ENCODE measurements around the gene ZNF784. TPM values are rescaled to one million over a fixed set of nuclear protein-coding genes. Genes with fewer than 3 reads are reported as not detected.

ZNF784 gene
- total and polyA plus RNA-seq, 2 of the 13 experiments (the other 11 are each of a cell fraction or from before 2014, with no cell fraction given), result 4.1 to 4.2 TPM

- TF ChIP-seq IRF1 (CRISPR knock-in tag; IDR thresholded peaks at IDR 0.05; ENCODE audit: low read depth), result no peak
- no peak for TF ChIP-seq LBX2 (CRISPR knock-in tag; IDR thresholded peaks at IDR 0.05; ENCODE audit: borderline replicate concordance)
- no peak for TF ChIP-seq SP140L (CRISPR knock-in tag; IDR thresholded peaks at IDR 0.05; ENCODE audit: borderline replicate concordance)
- TF ChIP-seq KLF12 (CRISPR knock-in tag; IDR thresholded peaks at IDR 0.05; ENCODE audit: borderline replicate concordance), result no peak
- no peak for TF ChIP-seq JUN (CRISPR knock-in tag; IDR thresholded peaks at IDR 0.05)
- TF ChIP-seq ATF7 (IDR thresholded peaks at IDR 0.05), result no peak
- no peak for TF ChIP-seq ATF7 (CRISPR knock-in tag; IDR thresholded peaks at IDR 0.05)
- TF ChIP-seq GATAD1 (CRISPR knock-in tag; IDR thresholded peaks at IDR 0.05), result peak; percentile 56; the same call in 1 of the 2 replicates
- TF ChIP-seq NFKB2 (CRISPR knock-in tag; IDR thresholded peaks at IDR 0.05; ENCODE audit: borderline replicate concordance), result no peak
- no peak; the same call in 1 of the 2 replicates for TF ChIP-seq MED1 (CRISPR knock-in tag; IDR thresholded peaks at IDR 0.05)
- TF ChIP-seq HOXA3 (CRISPR knock-in tag; IDR thresholded peaks at IDR 0.05), result no peak
- no peak for TF ChIP-seq PCBP2 (optimal IDR thresholded peaks at IDR 0.05; ENCODE audit: low read depth, low read length, poor library complexity, severe bottlenecking)
- no peak for TF ChIP-seq ZNF546 (CRISPR knock-in tag; conservative IDR thresholded peaks at IDR 0.05)
- no peak for TF ChIP-seq ZNF557 (CRISPR knock-in tag; IDR thresholded peaks at IDR 0.05)
- no peak for TF ChIP-seq ZNF510 (CRISPR knock-in tag; IDR thresholded peaks at IDR 0.05; ENCODE audit: low read depth)
- no peak for TF ChIP-seq SUZ12 (IDR thresholded peaks at IDR 0.05; ENCODE audit: low read depth, low read length)
- TF ChIP-seq RFXAP (CRISPR knock-in tag; IDR thresholded peaks at IDR 0.05; ENCODE audit: borderline replicate concordance), result no peak
- TF ChIP-seq SRF (IDR thresholded peaks at IDR 0.05; ENCODE audit: low read depth, low read length), result no peak
- TF ChIP-seq POGZ (CRISPR knock-in tag; IDR thresholded peaks at IDR 0.05), result no peak; the same call in 1 of the 2 replicates
- TF ChIP-seq HES4 (CRISPR knock-in tag; IDR thresholded peaks at IDR 0.05; ENCODE audit: borderline replicate concordance), result peak; percentile 74; the same call in 1 of the 2 replicates
- no peak for TF ChIP-seq ZC3H4 (CRISPR knock-in tag; IDR thresholded peaks at IDR 0.05; ENCODE audit: borderline replicate concordance)
- no peak for TF ChIP-seq ZNF709 (CRISPR knock-in tag; IDR thresholded peaks at IDR 0.05)
- no peak for TF ChIP-seq SMYD3 (CRISPR knock-in tag; IDR thresholded peaks at IDR 0.05)
- TF ChIP-seq ZNF264 (CRISPR knock-in tag; IDR thresholded peaks at IDR 0.05), result no peak
- TF ChIP-seq BORCS8-MEF2B (CRISPR knock-in tag; IDR thresholded peaks at IDR 0.05), result no peak; the same call in 1 of the 2 replicates
- TF ChIP-seq EZH2 (conservative IDR thresholded peaks at IDR 0.05; ENCODE audit: low read depth, low read length), result peak; percentile 60; the same call in 1 of the 2 replicates
- TF ChIP-seq, protein P1, sequence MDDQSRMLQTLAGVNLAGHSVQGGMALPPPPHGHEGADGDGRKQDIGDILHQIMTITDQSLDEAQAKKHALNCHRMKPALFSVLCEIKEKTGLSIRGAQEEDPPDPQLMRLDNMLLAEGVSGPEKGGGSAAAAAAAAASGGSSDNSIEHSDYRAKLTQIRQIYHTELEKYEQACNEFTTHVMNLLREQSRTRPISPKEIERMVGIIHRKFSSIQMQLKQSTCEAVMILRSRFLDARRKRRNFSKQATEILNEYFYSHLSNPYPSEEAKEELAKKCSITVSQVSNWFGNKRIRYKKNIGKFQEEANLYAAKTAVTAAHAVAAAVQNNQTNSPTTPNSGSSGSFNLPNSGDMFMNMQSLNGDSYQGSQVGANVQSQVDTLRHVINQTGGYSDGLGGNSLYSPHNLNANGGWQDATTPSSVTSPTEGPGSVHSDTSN (CRISPR knock-in tag; IDR thresholded peaks at IDR 0.05; ENCODE audit: borderline replicate concordance), result no peak
- TF ChIP-seq ZNF205 (CRISPR knock-in tag; IDR thresholded peaks at IDR 0.05), result no peak
- TF ChIP-seq, protein P2, sequence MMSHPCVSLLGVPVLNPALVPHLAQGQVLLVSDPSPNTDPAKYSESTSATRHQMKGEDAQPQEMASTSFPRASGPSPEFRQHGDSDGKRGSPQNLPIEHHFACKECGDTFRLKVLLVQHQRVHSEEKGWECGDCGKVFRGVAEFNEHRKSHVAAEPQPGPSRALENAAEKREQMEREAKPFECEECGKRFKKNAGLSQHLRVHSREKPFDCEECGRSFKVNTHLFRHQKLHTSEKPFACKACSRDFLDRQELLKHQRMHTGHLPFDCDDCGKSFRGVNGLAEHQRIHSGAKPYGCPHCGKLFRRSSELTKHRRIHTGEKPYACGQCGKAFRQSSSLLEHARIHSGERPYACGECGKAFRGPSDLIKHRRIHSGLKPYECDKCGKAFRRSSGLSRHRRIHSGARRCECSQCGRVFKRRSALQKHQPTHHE (CRISPR knock-in tag; IDR thresholded peaks at IDR 0.05; ENCODE audit: borderline replicate concordance), result no peak
These were observed 23.6 kb upstream of the ZNF784 start, which contains the start of gene CCDC106 (continued) for GRCh38 chr19:55647732-55648584.

All from HepG2 (cell line).